NCI-H460 (cell line): ENCODE measurements around the gene DENND6B. TPM values are rescaled to one million over a fixed set of nuclear protein-coding genes. Genes with fewer than 3 reads are reported as not detected.

Experiments used
- DNase-seq: peaks from one replicate; pipeline ENCODE4 v3.0.0-alpha.2; 2016; ENCODE audit warnings: low read depth; ENCODE audit errors: extremely low read depth
- total RNA-seq: library from RNA; depleted of rRNA; stranded (reverse); fragments of >200 nt; shearing (Covaris generic); gene quantifications from 2 replicates; pipeline ENCODE4 v1.2.3, GENCODE V29; 2014

Gene DENND6B
- total RNA-seq, 1 experiment from 2014 or later: 1.5 TPM

DNA sequence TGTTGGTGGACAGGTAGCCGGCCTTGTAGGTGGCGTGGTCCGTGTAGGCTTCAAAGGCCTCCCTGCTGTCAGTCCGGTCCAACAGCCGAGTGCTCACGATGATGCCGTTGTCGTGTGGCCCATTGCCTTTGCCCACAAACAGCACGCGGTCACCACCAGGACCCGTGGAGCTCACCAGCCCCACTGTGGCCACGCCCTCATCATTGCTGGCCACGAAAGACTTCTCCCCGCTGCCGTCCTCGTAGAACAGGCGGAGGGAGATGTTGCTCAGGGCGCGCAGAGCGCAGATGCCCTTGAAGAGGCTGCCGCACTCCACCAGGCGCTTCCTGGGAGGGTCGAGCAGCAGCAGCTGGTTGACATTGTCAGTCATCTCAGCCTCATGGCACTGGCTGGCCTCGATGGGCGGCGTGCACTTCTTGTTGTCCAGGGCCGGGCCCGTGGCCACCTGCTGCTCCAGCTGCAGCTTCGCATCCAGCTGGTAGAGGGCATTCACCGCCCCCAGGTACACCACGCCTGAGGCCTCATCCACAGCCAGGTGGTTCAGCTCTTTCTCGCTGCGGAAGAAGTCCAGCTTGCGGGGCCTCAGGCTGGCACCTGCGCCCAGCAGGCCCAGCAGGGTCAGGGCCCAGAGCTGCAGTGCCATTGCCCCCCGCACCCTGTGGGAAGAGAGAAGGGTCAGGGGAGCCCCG, 36.7 kb downstream of the DENND6B start:
- DNase-seq: no peak

DNA sequence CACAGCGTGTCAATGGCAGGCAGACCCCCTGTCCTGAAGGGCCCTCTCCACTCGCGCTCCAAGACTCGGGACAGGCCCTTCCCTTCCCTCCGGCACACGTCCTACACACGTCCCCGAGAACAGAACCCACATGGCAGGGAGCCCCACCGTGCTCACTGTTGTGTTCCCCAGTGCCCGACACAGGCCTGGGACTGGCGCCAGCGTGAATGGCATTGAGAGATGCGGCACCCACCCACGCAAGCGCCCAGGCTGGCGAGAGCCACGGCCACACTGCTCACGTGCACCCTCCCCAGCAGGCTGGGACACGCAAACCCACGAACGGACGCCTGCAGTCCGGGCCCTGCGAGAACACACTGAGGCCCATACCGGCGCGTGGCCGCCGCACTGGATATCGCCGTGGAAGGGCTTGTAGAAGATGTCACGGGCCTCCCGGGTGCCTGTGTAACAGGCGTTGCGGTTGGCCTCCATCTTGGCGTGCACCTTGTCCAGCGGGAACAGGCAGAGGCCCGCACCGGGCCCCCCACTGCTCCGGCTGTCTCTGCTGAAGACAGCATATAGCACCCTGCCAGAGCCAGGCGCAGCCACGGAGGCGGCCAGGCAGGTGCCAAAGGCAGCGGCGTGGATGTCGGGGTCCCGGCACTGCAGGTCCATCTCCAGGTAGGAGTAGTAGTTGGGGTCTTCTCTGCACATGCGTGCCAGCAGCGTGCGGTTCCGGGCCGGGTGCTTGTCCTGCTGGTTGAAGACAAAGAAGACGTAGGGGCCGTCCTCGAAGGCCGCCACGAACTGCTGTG, 37.5 kb downstream of the DENND6B start:
- DNase-seq: no peak

DNA sequence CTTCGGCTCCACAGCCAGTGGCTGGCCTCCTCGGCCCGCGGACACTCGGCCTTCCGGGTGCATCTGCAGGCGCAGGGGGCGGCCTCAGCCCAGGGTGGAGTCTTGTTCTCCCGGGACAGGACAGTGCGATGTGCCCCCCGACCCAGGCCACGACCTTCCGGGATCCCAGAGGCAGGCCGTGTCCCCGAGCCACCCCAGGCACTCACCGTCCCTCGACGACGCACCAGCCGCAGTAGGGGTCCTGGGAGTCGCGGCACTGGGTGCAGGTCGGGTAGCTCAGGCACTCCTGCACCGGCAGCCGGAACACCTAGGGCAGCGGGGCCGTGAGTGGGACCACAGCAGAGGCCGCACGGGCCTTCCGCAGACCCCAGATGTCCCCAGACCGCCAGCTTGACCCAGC, 39.1 kb downstream of the DENND6B start:
- no peak for DNase-seq

GRCh38 chr22:50286701-50287318, 40.0 kb downstream of the DENND6B start:
- no peak for DNase-seq

GRCh38 chr22:50286275-50286674, 40.5 kb downstream of the DENND6B start:
- DNase-seq: no peak

DNA sequence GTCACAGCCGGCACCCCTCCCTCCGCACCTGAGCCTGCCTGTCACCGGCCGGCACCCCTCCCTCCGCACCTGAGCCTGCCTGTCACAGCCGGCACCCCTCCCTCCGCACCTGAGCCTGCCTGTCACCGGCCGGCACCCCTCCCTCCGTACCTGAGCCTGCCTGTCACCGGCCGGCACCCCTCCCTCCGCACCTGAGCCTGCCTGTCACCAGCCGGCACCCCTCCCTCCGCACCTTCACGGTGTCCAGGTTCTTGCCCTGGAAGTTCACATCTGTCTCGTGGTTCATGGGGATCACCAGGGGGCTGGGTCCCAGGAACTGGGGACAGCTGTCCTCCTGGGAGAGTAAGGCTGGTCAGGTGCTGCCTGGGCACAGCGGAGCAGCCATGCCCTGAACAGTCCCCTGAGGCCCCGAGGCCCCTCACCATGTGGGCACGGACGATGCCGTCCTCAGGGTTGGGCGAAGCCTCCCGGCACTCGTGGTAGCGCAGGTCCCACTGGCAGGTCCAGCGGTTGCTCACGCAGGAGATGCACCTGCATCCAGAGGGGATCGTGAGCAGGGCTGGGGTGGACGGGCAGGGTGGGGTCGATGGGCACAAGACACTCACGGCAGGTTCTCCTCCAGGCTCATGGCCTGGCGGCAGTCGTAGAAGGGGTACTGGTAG, 41.1 kb downstream of the DENND6B start:
- DNase-seq: no peak

DNA sequence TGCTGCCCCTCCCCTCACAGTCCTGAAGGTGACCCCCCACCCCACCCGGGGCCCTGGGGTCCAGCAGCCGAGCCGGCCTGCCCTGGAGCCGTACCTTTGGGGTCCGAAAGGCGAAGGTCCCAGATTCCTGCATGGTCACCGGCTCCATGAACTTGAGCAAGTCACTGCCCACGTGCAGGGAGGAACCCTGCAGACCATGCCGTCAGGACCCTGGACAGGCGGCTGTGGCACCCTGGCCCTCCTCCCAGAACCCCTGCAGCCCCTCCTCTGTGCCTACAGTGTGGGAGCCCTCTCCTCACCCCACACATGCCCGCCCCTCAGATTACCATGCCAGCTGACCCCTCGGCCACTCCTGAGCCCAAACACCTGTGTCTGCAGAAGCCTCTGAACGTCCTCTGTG, 42.3 kb downstream of the DENND6B start:
- no peak for DNase-seq

GRCh38 chr22:50283821-50284220, 43.0 kb downstream of the DENND6B start:
- no peak for DNase-seq

- DNase-seq: no peak
These were observed 44.3 kb downstream of the DENND6B start for GRCh38 chr22:50282361-50283155.

- DNase-seq: no peak
These were observed 44.9 kb downstream of the DENND6B start for GRCh38 chr22:50281957-50282356.

GRCh38 chr22:50281384-50281760, 45.4 kb downstream of the DENND6B start:
- DNase-seq: no peak

GRCh38 chr22:50280708-50281383, 46.0 kb downstream of the DENND6B start:
- no peak for DNase-seq

DNA sequence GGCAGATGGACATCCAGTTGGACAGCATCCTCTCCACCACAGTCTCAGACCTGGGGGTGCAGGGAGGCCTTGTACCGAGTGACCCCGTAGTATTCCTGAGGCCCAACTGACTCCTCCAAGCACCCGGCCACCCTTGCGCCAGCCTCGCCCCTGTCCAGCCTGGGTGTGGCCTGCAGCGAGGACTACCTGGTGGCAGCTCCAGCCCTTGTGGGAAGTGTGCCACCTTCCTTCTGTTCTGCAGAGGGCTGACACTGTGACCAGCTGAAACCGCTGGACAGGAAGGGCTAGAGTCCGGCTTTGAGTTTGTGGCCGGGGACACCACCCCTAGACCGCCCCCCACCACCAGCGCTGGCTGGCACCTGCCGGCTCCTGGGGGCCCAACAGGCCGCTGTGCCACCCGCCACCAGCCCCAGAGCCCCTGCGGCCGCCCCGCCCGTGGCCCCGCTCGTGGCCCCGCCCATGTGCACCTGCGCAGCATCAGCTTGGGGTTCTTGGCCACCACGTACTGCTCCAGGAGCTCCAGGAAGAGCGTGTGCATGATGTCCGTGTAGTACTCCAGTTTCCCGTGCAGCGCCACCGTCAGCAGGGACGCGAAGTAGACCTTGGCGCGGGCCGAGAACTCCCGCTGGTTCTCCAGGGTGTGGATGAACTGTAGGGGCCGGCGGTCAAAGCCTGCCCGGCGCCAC, 46.6 kb downstream of the DENND6B start:
- no peak for DNase-seq

- DNase-seq: no peak
These were observed 47.7 kb downstream of the DENND6B start for GRCh38 chr22:50278956-50279619.

DNA sequence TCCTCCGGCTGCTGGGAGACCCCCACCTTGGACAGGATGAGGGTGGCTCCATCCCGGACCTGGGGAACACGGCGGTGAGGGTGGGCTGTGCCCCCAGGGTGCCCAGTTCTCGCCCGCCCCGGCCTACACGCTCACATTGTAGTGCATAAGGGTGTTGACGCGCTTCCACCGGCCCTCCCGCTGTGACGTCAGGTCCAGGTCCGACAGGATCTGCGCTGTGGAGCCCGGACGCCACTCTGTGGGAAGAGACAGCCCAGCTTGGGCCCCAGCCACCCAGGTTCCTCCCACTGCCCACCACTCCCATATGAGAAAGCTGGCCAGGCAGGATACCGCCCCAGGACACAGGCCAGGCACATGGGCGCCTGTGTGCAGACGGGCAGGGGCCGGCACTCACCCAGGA, 48.4 kb downstream of the DENND6B start:
- DNase-seq: no peak

DNA sequence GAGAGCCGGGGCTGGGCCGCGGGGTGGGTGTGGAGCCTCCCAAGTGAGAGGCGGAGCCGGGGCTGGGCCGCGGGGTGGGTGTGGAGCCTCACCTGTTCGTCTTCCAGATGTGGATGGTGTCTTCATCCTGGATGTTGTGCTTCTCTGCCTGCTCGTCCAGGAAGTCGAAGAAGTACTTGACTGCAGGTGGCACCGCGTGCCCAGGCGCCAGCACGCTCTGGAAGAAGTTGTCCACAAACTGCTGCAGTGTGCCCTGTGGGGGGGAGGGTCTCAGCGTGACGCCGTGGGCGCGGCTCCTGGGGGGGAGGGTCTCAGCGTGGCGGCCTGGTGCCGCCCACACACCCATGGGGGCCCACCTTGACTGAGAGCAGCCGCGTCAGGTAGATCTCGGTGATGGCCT, 49.1 kb downstream of the DENND6B start:
- DNase-seq: no peak

- no peak for DNase-seq
These were observed 50.7 kb downstream of the DENND6B start for GRCh38 chr22:50276143-50276542.

DNA sequence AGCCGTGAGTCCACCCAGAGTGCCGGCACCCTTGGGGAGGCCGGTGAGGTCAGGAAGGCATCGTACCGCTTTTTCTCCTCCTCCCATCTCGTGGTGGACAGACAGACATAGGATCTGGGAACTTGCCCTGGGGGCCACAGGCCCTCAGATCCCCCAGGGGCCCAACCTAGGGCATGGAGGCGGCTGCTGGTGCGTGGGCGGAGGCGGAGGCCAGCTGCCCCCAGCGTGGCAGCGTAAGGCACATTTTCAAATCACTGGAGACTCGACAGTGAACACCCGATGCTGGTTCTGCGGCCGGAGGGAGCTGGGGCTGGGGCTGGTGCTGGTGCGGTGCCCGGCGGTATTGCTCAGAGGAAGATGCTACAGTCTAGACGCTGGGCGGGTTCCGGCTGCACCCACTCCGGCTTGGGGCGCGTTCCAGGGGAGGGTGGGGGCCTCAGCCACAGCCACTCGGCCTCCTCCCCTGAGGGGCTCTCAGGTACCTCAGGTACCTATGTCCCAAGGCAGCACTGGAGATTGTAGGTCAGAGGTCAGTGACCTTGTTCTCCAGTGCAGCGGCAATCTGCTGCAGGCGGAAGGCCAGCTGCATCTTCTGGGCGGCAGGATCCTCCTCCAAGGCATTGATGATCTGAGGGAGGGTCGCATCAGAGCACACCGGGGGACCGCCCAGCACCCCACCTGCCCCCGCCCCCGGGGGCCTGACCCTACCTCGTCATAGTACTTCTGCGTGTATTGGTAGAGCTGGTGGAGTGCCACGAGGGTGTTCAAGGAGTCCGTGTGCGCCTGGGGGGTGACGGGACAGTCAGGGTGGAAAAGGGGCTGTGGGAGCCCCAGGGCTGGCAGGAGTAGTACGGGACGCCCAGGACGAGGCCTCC, 51.4 kb downstream of the DENND6B start:
- no peak for DNase-seq
